ENCODE results near the gene POLR2J. TPM values are rescaled to one million over a fixed set of nuclear protein-coding genes. Genes with fewer than 3 reads are reported as not detected.

The POLR2J gene
- total RNA-seq, 3 donors from 2014 or later, result 14.3 to 24.2 (median 22.3) TPM

DNA sequence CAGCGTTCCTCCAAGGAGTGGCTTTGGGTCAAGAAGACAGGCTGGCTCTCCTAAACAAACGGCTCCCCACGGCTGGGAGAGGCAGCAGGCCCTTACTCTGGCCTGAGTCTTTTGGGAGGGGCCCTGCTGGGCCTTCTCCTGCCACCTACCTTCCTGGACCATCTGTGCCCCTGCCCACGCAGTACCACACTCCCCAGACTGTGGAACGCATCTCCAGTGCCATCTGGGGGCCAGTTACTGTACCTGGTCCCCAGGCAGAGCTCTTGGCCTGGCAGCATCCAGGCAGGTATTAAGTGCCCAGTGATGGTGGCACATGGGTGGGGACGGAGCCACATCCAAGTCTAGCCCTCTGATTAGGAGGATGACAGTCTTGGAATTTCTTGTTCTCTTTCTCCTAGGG is 28.5 kb downstream of the POLR2J start:
- Histone ChIP-seq H3K9me3 (no peaks in the 10 kb centered on the region), H3K27me3 (no peaks in the 10 kb centered on the region), H3K4me1 (no peaks in the 10 kb centered on the region), H3K27ac (no peak overlapping the region), H3K4me3 (no peak overlapping the region), H3K36me3 (no peaks in the 10 kb centered on the region)
- intact Hi-C loops (cut with DNase I; ENCODE audit: low total_unique reads), result no loop called here
- TF ChIP-seq POLR2AphosphoS5 (IDR thresholded peaks at IDR 0.05) (no peak), POLR2A (IDR thresholded peaks at IDR 0.05) (no peak)
- TF ChIP-seq, protein P1, sequence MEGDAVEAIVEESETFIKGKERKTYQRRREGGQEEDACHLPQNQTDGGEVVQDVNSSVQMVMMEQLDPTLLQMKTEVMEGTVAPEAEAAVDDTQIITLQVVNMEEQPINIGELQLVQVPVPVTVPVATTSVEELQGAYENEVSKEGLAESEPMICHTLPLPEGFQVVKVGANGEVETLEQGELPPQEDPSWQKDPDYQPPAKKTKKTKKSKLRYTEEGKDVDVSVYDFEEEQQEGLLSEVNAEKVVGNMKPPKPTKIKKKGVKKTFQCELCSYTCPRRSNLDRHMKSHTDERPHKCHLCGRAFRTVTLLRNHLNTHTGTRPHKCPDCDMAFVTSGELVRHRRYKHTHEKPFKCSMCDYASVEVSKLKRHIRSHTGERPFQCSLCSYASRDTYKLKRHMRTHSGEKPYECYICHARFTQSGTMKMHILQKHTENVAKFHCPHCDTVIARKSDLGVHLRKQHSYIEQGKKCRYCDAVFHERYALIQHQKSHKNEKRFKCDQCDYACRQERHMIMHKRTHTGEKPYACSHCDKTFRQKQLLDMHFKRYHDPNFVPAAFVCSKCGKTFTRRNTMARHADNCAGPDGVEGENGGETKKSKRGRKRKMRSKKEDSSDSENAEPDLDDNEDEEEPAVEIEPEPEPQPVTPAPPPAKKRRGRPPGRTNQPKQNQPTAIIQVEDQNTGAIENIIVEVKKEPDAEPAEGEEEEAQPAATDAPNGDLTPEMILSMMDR (IDR thresholded peaks at IDR 0.05), result no peak
- DNase-seq (ENCODE audit: low spot score in 2 of 2), result no peak

DNA sequence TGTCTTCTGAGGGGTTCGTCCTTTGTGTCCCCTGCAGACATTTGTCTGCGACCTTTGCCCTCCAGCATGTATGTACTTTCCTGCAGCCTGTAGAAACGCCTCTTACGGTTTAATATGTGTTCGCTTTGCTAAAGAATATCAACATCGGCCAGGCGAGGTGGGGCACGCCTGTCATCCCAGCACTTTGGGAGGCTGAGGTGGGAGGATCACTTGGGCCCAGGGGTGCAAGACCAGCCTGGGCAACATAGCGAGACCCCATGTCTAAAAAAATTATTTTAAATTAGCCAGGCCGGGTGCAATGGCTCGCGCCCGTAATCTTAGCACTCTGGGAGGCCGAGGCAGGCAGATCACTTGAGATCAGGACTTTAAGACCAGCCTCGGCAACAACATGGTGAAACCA is 29.6 kb downstream of the POLR2J start:
- H3K9me3 ChIP-seq, result no peaks in the 10 kb centered on the region
- no peaks in the 10 kb centered on the region for H3K4me1 ChIP-seq
- TF ChIP-seq POLR2AphosphoS5 (IDR thresholded peaks at IDR 0.05), result no peak
- TF ChIP-seq, protein P1 (IDR thresholded peaks at IDR 0.05), result no peak
- TF ChIP-seq POLR2A (IDR thresholded peaks at IDR 0.05), result no peak
- DNase-seq (ENCODE audit: low spot score in 2 of 2), result no peak
- no peak overlapping the region for H3K27ac ChIP-seq
- H3K27me3 ChIP-seq, result no peaks in the 10 kb centered on the region
- H3K4me3 ChIP-seq, result no peak overlapping the region
- intact Hi-C loops (cut with DNase I; ENCODE audit: low total_unique reads), result no loop called here
- no peaks in the 10 kb centered on the region for H3K36me3 ChIP-seq

DNA sequence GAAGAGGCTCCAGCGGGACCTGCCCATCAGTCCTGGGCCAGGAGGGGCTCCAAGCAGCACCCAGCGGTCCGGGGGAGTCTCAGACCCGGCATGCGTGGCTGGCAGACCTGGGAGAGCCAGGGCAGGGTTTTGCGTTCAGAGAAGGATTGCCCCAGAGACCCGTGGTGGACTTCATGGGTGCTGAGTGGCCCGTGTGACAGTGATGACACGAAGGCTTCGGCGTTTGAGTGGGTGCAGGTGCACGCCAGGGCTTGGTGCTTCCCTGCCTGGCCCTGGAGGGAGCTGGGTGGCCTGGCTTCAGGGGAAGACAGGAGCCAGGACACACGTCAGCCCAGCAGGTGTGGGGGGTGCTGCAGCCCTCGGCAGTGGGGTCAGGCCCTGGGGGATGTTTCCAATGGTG is 31.4 kb downstream of the POLR2J start:
- H3K9me3 ChIP-seq, result no peaks in the 10 kb centered on the region
- TF ChIP-seq POLR2AphosphoS5 (IDR thresholded peaks at IDR 0.05) (no peak), POLR2A (IDR thresholded peaks at IDR 0.05) (no peak)
- H3K4me1 ChIP-seq, result no peaks in the 10 kb centered on the region
- no peak overlapping the region for H3K27ac ChIP-seq
- H3K4me3 ChIP-seq, result no peak overlapping the region
- H3K36me3 ChIP-seq, result no peaks in the 10 kb centered on the region
- H3K27me3 ChIP-seq, result no peaks in the 10 kb centered on the region
- intact Hi-C loops (cut with DNase I; ENCODE audit: low total_unique reads), result no loop called here
- no peak for DNase-seq (ENCODE audit: low spot score in 2 of 2)

DNA sequence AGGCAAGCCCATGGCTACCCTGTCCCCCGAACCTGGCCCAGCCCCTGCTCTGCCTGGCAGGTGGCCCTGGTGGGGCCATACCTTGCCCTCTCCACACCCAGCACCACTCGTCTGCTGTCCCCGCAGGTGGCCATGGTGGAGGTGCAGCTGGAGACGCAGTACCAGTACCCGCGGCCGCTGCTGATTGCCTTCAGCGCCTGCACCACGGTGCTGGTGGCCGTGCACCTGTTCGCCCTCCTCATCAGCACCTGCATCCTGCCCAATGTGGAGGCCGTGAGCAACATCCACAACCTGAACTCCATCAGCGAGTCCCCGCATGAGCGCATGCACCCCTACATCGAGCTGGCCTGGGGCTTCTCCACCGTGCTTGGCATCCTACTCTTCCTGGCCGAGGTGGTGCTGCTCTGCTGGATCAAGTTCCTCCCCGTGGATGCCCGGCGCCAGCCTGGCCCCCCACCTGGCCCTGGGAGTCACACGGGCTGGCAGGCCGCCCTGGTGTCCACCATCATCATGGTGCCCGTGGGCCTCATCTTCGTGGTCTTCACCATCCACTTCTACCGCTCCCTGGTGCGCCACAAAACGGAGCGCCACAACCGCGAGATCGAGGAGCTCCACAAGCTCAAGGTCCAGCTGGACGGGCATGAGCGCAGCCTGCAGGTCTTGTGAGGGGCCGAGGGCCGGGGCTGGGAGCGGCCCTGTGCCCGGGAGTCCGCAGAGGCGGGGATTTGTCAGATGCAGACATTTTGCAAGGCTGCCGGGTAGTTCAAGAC is 32.1 kb downstream of the POLR2J start:
- Histone ChIP-seq H3K36me3 (no peaks in the 10 kb centered on the region), H3K4me3 (no peak overlapping the region), H3K27me3 (no peaks in the 10 kb centered on the region), H3K9me3 (no peaks in the 10 kb centered on the region), H3K4me1 (no peaks in the 10 kb centered on the region), H3K27ac (no peak overlapping the region)
- intact Hi-C loops (cut with DNase I; ENCODE audit: low total_unique reads), result no loop called here
- no peak for DNase-seq (ENCODE audit: low spot score in 2 of 2)
- TF ChIP-seq, protein P1 (IDR thresholded peaks at IDR 0.05), result no peak
- TF ChIP-seq POLR2AphosphoS5 (IDR thresholded peaks at IDR 0.05) (no peak), POLR2A (IDR thresholded peaks at IDR 0.05) (no peak)

DNA sequence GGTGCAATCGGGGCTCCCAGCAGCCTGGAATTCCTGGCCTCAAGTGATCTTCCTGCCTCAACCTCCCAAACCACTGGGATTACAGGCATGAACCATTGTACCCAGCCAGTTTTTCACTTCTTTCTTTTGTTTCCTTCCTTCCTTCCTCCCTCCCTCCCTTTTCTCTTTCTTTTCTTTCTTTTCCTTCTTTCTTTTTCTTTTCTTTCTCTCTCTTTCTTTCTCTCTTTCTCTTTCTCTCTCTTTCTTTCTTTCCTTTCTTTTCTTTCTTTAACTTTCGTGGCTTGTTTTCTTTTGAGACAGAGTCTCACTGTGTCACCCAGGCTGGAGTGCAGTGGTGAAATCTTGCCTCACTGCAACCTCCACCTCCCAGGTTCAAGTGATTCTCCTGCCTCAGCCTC is 33.0 kb downstream of the POLR2J start:
- no peaks in the 10 kb centered on the region for H3K27me3 ChIP-seq
- H3K9me3 ChIP-seq, result no peaks in the 10 kb centered on the region
- no peak for DNase-seq (ENCODE audit: low spot score in 2 of 2)
- H3K27ac ChIP-seq, result no peak overlapping the region
- H3K36me3 ChIP-seq, result no peaks in the 10 kb centered on the region
- intact Hi-C loops (cut with DNase I; ENCODE audit: low total_unique reads), result no loop called here
- H3K4me1 ChIP-seq, result no peaks in the 10 kb centered on the region
- TF ChIP-seq POLR2A (IDR thresholded peaks at IDR 0.05) (no peak), POLR2AphosphoS5 (IDR thresholded peaks at IDR 0.05) (no peak)
- TF ChIP-seq, protein P1 (IDR thresholded peaks at IDR 0.05), result no peak
- no peak overlapping the region for H3K4me3 ChIP-seq
